Body of pancreas (tissue), 4 donors: Measurements from ENCODE around the gene UBXN6. TPM values are rescaled to one million over a fixed set of nuclear protein-coding genes. Genes with fewer than 3 reads are reported as not detected.

ENCODE experiments used
- ATAC-seq: fragments of 150-250 bp; one replicate; pipeline ENCODE4 v1.9.1; 2016
- DNase-seq, 4 donors: peaks; one replicate each; pipeline ENCODE4 v3.0.0-alpha.2; 2019
- H3K27ac ChIP-seq, 4 donors: fragments of 200-600 bp; sonication (generic); 1 replicate in 3 of 4; 2 replicates in 1 of 4; pipeline versions ENCODE4 v1.5.1 to v1.6.1; 2016 to 2019; ENCODE audit warnings: mild to moderate bottlenecking in 1 of 4, mixed read lengths in 1 of 4, moderate library complexity in 1 of 4
- H3K27me3 ChIP-seq, 2 donors: fragments of 200-600 bp; sonication (generic); one replicate each; pipeline ENCODE4 v1.6.0; 2016; ENCODE audit warnings: mild to moderate bottlenecking in 1 of 2
- H3K36me3 ChIP-seq, 2 donors: fragments of 200-600 bp; sonication (generic); replicated peaks in 1 of 2; 2 replicates each; pipeline ENCODE4 v1.5.1; 2016; ENCODE audit warnings: low read depth in 2 of 2; ENCODE audit not compliant: insufficient read depth in 1 of 2
- H3K4me1 ChIP-seq: fragments of 200-600 bp; sonication (generic); one replicate; pipeline ENCODE4 v1.6.0; 2016
- H3K4me3 ChIP-seq, 2 donors: fragments of 200-600 bp; sonication (generic); 1 replicate in 1 of 2; 2 replicates in 1 of 2; pipeline ENCODE4 v1.5.1; 2016 to 2019
- H3K9me3 ChIP-seq, 3 donors: fragments of 200-600 bp; sonication (generic); 1 replicate in 2 of 3; 2 replicates in 1 of 3; pipeline ENCODE4 v1.5.1; 2016
- CTCF ChIP-seq, 7 experiments: fragments of 450-650 bp in 4 of 7; fragments of 200-600 bp in 3 of 7; sonication (generic) in 3 of 7; IDR thresholded peaks; one replicate each; pipeline ENCODE4 v1.5.1; 2016 to 2019; ENCODE audit warnings: antibody characterized with exemption in 7 of 7
- POLR2A ChIP-seq, 3 donors: fragments of 450-650 bp; IDR thresholded peaks; one replicate each; pipeline ENCODE4 v1.6.1; 2016; ENCODE audit warnings: antibody characterized with exemption in 3 of 3, mild to moderate bottlenecking in 2 of 3
- WGBS, 2 donors: methylation state at CpG; one replicate each; pipeline ENCODE4 v1.1.5; 2017; 5-methylcytosine and 5-hydroxymethylcytosine counted together
- intact Hi-C: fragments of 100-400 bp; cut with DNase I; formaldehyde crosslinking; loops from one replicate; pipeline ENCODE4 v1.15.1; 2023
- total RNA-seq, 2 donors: library from RNA; depleted of rRNA; stranded (reverse); fragments of >200 nt; gene quantifications; one replicate each; pipeline ENCODE4 v1.1.0, GENCODE V29; 2016

The UBXN6 gene
- total RNA-seq, 2 donors from 2014 or later = 64.6 to 107 TPM

GRCh38 chr19:4403005-4403761 lies 54.4 kb downstream of the UBXN6 start:
- ATAC-seq = no peak
- DNase-seq = no peak
- 11 to 38% methylated on average over 6 to 32 of the region's 32 CpGs for WGBS, 2 donors
- H3K9me3 ChIP-seq = no peaks in the 10 kb centered on the region
- H3K36me3 ChIP-seq = no peaks in the 10 kb centered on the region
- H3K4me1 ChIP-seq = peaks cover 36% of the 10 kb centered on the region
- H3K27me3 ChIP-seq = no peaks in the 10 kb centered on the region
- intact Hi-C loops = no loop called here
- H3K27ac ChIP-seq = peak overlapping the region in 3 of 4 donors; percentile 88
- peak overlapping the region; percentile 61 to 63 for H3K4me3 ChIP-seq
- TF ChIP-seq POLR2A (IDR thresholded peaks at IDR 0.05) (no peak), CTCF (IDR thresholded peaks at IDR 0.05) (no peak)

- intact Hi-C loops = no loop called here
- H3K27ac ChIP-seq = peak within 1 kb of the TSS; percentile 82 to 88 (median 88)
Observed at GRCh38 chr19:4402171-4403004, 55.2 kb downstream of the UBXN6 start, which contains the start of gene CHAF1A. Gene CHAF1A, plus strand, starts transcription at chr19:4402640. Its CDS starts 123 bp downstream, at chr19:4402763.

DNA sequence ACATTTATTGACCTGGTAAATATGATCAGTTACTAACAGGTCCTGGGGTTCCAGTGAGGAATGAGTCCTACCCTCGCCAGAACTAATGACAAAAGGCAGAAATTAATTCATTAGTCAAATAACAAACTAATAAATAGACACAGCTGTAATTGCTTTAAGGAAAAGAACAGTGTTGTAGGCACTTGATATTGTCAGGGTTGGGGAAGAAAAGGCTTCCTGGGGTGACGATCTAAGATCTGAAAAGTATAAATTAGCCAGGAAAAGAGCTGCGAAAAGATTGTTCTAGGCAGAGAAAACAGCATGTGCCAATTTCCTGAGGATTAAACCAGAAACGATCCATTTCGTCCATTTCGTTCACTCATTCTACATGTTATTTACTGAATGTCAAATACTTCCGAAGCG lies 55.8 kb downstream of the UBXN6 start:
- TF ChIP-seq CTCF (IDR thresholded peaks at IDR 0.05) = no peak
- no peak for TF ChIP-seq POLR2A (IDR thresholded peaks at IDR 0.05)
- 0% methylated on average over 8 of the region's 8 CpGs for WGBS, 2 donors
- Histone ChIP-seq H3K9me3 (no peaks in the 10 kb centered on the region), H3K36me3 (no peaks in the 10 kb centered on the region), H3K4me1 (peaks cover 50% of the 10 kb centered on the region), H3K27ac (peak overlapping the region; percentile 82 to 88 (median 88)), H3K4me3 (no peak overlapping the region), H3K27me3 (no peaks in the 10 kb centered on the region)
- intact Hi-C loops = no loop called here
- ATAC-seq (no peak), DNase-seq (no peak)

More at GRCh38 chr19:4402171-4403004, 55.2 kb downstream of the UBXN6 start, which contains the start of gene CHAF1A:
- Histone ChIP-seq H3K27me3 (no peaks in the 10 kb centered on the region), H3K9me3 (no peaks in the 10 kb centered on the region), H3K4me3 (peak within 1 kb of the TSS; percentile 61 to 63), H3K4me1 (peaks cover 44% of the 10 kb centered on the region), H3K36me3 (no peaks in the 10 kb centered on the region)
- 0% methylated on average over 11 to 63 of the region's 84 CpGs for WGBS, 2 donors
- DNase-seq (peak; percentile 99 to 100 (median 100)), ATAC-seq (peak; percentile 91)
- TF ChIP-seq CTCF (IDR thresholded peaks at IDR 0.05) (peak in 2 of 7 experiments; percentile 7 to 30), POLR2A (IDR thresholded peaks at IDR 0.05) (peak in 2 of 3 donors; percentile 52 to 54)

GRCh38 chr19:4400135-4400936 lies 57.3 kb downstream of the UBXN6 start, which contains the start of gene SH3GL1:
Gene SH3GL1, minus strand, starts transcription at chr19:4400547. Its CDS starts 179 bp downstream, at chr19:4400368.
- Histone ChIP-seq H3K27ac (peak within 1 kb of the TSS; percentile 88 to 94 (median 92)), H3K9me3 (no peaks in the 10 kb centered on the region), H3K4me1 (peaks cover 52% of the 10 kb centered on the region), H3K4me3 (peak within 1 kb of the TSS; percentile 89 to 99), H3K27me3 (no peaks in the 10 kb centered on the region), H3K36me3 (peaks cover 0 to 2% of the 10 kb centered on the region in 2 donors)
- DNase-seq = peak; percentile 95 to 97 (median 96)
- TF ChIP-seq POLR2A (IDR thresholded peaks at IDR 0.05) (peak; percentile 27 to 35 (median 29)), CTCF (IDR thresholded peaks at IDR 0.05) (peak; percentile 78 to 100 (median 99))
- intact Hi-C loops = no loop called here
- WGBS, 2 donors = 0% methylated on average over 14 to 84 of the region's 90 CpGs
- ATAC-seq = peak; percentile 83
